ENCODE measurements around the gene F12. TPM values are rescaled to one million over a fixed set of nuclear protein-coding genes. Genes with fewer than 3 reads are reported as not detected.

The F12 gene
- total RNA-seq, 2 experiments from 2014 or later, result 3.2 to 5.4 TPM

DNA sequence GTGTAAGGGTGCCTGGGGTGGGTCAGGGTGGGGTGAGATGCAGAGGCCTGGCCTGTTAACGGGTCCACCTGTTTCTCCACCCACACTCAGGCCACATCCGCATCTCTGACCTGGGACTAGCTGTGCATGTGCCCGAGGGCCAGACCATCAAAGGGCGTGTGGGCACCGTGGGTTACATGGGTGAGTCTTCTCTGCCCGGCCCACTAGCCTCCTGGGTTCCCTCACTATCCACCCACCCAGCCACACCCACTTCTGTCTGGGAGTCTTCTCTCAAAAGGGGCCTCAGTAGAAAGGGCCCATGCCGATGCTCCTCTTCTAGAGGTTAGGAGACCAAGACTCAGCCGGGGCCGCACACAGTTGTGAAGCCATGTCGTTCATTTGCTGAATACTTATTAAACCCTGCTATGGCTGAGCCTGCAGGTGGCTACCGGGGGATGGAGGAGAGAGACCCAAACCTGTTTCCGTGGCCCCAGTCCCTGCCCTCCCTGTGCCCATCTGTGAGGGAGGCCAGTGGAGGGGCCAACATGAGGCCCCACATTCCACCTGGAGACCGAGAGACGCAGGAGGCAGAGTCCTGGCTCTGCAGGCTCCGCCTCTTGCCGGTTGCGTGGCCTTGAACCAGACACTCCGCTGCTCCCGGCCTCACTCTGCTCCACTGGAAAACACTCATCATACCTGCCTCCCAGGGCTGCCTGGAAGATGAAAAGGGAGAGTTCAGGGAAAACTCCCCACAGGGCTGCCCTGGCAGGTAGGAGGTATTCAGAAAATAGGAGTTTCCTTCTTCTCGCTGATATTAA, 25.8 kb upstream of the F12 start:
- Mint-ChIP-seq H3K4me3 (no peak overlapping the region), H3K27ac (peak overlapping the region; percentile 92), H3K27me3 (ENCODE audit: low read depth) (no peaks in the 10 kb centered on the region), H3K4me1 (ENCODE audit: low read depth) (peaks cover 83% of the 10 kb centered on the region), H3K9me3 (no peaks in the 10 kb centered on the region), H3K36me3 (ENCODE audit: low read depth) (peaks cover 72% of the 10 kb centered on the region)
- no peak for DNase-seq
- intact Hi-C loops (cut with micrococcal nuclease), result loop anchor here (1.0 kb wide), 1 partner anchor 20 kb away; no protein-coding TSS in a partner anchor
- CTCF ChIA-PET, result interaction anchor here (1.2 to 10.3 kb wide), 5 partner anchors 10 to 44 kb away, joined by 4 to 111 read pairs (median 10); partner anchors contain the start of gene PRR7

DNA sequence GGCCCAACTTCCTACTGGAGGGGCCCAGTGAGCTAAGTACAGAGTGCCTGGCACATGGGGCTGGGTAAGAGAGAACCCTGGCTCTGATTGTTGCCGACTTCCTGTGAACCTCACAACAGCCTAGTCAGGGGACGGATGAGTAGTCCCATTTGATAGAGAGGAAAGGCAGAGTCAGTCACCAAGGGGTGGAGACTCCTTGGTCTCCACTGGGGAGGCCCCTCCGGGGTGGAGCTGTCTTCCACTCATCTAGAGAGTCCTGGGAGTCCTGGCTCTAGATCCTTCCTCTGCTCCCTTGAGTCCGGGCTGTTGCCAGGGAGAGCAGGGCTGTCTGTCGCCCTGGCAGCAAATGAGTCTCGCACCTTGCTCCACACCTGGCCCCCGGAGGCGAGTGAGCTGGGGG, 25.1 kb upstream of the F12 start:
- Mint-ChIP-seq H3K36me3 (ENCODE audit: low read depth) (peaks cover 72% of the 10 kb centered on the region), H3K4me3 (no peak overlapping the region), H3K4me1 (ENCODE audit: low read depth) (peaks cover 83% of the 10 kb centered on the region), H3K27me3 (ENCODE audit: low read depth) (no peaks in the 10 kb centered on the region), H3K9me3 (no peaks in the 10 kb centered on the region), H3K27ac (peak overlapping the region; percentile 92)
- intact Hi-C loops (cut with micrococcal nuclease), result loop anchor here (1.0 kb wide), 1 partner anchor 21 kb away; no protein-coding TSS in a partner anchor
- peak; percentile 89 for DNase-seq
- CTCF ChIA-PET, result interaction anchor here (1.2 to 10.3 kb wide), 5 partner anchors 10 to 43 kb away, joined by 4 to 111 read pairs (median 10); partner anchors contain the start of gene PRR7

DNA sequence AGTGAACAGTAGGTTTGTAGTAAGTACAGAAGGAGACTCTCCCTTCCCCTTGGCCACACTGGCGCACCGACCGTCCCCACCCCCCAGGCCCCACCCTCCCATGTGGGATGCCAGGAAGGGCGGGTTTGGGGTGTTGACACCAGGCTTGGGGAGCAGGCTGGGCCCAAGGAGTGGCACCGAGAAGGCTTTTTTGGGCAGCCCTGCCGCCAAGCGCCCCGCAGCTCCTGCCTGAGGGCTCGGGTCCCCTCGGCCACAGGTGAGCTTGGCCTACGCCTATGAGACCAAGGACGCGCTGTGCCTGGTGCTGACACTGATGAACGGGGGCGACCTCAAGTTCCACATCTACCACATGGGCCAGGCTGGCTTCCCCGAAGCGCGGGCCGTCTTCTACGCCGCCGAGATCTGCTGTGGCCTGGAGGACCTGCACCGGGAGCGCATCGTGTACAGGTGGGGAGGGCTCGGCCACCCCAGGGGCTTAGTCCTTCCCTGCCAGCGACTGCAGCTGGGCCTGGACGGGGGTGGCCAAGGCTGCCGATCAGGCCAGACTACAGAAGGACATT, 24.4 kb upstream of the F12 start:
- peak overlapping the region; percentile 95 for H3K27ac Mint-ChIP-seq
- intact Hi-C loops (cut with micrococcal nuclease), result loop anchor here (1.0 kb wide), 1 partner anchor 22 kb away; no protein-coding TSS in a partner anchor

DNA sequence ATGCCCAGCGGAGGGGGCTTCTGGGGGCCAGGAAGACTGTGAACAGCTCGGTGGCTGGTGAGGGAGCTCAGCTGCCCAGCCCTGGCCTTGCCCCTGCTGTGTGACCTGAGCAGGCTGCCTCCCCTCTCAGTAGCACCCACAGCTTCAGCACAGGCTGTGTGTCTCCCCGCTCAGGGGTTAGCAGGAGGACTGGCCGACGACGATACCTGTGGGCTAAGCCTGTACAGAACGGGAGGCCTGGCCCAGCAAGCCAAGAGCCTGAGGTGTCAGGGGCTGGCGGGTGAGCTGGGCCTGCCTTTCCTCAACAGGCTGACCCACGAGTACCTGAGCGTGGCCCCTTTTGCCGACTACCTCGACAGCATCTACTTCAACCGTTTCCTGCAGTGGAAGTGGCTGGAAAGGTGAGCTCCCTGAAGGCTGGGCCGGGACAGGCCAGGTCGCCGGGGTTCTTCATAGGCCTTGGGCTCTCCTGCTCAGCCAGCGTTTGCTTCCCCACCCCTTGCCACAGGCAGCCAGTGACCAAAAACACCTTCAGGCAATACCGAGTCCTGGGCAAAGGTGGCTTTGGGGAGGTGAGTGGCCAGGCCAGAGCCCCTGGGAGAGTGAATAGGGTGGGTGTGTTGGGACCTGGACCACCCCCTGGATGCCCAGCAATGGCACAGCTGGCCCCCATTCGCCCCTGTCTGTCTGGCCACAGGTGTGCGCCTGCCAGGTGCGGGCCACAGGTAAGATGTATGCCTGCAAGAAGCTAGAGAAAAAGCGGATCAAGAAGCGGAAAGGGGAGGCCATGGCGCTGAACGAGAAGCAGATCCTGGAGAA, 23.7 kb upstream of the F12 start:
- DNase-seq, result no peak
- Mint-ChIP-seq H3K27me3 (ENCODE audit: low read depth) (no peaks in the 10 kb centered on the region), H3K36me3 (ENCODE audit: low read depth) (peaks cover 76% of the 10 kb centered on the region), H3K4me1 (ENCODE audit: low read depth) (peaks cover 85% of the 10 kb centered on the region), H3K4me3 (peak overlapping the region; percentile 15), H3K27ac (peak overlapping the region; percentile 95), H3K9me3 (no peaks in the 10 kb centered on the region)
- CTCF ChIA-PET, result interaction anchor here (1.1 to 10.3 kb wide), 6 partner anchors 12 to 42 kb away, joined by 3 to 111 read pairs (median 16); partner anchors contain the start of gene PRR7
- intact Hi-C loops (cut with micrococcal nuclease), result no loop called here

More for the DNA sequence above, 24.4 kb upstream of the F12 start:
- H3K9me3 Mint-ChIP-seq, result no peaks in the 10 kb centered on the region
- DNase-seq, result no peak
- CTCF ChIA-PET, result interaction anchor here (1.1 to 10.3 kb wide), 6 partner anchors 11 to 43 kb away, joined by 3 to 111 read pairs (median 9); partner anchors contain the start of gene PRR7
- H3K27me3 Mint-ChIP-seq (ENCODE audit: low read depth), result no peaks in the 10 kb centered on the region
- H3K4me1 Mint-ChIP-seq (ENCODE audit: low read depth), result peaks cover 87% of the 10 kb centered on the region
- H3K4me3 Mint-ChIP-seq, result no peak overlapping the region
- peaks cover 76% of the 10 kb centered on the region for H3K36me3 Mint-ChIP-seq (ENCODE audit: low read depth)

DNA sequence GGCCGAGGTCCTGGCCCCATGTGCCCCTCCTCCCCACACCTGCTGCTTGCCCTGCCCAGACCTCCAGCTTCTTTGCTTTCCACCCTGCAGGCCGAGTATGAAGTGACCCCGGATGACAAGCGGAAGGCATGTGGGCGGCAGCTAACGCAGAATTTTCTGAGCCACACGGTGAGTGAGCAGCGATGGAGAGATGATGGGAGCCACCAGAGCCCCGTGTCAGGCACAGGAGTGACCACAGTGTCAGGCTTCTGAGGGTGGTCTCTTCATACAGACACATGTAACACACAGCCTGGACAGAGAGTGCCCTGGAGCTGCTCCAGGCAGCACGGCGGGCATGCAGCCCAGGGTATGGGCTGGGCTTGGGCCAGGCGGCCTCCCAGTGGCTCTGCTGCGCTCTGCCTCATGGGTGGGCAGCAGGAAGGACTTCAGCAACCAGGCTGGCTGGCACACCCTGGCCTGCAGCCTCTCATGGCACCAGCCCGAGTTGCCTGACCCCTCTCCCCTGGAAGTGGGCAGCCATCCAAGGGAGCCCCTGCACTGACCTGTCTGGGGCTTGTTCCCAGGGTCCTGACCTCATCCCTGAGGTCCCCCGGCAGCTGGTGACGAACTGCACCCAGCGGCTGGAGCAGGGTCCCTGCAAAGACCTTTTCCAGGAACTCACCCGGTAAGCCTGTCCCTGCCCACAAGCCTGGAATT, 22.9 kb upstream of the F12 start:
- no peaks in the 10 kb centered on the region for H3K27me3 Mint-ChIP-seq (ENCODE audit: low read depth)
- H3K27ac Mint-ChIP-seq, result peak overlapping the region; percentile 95
- peaks cover 76% of the 10 kb centered on the region for H3K36me3 Mint-ChIP-seq (ENCODE audit: low read depth)
- intact Hi-C loops (cut with micrococcal nuclease), result no loop called here
- H3K4me1 Mint-ChIP-seq (ENCODE audit: low read depth), result peaks cover 81% of the 10 kb centered on the region
- DNase-seq, result peak; percentile 64
- H3K9me3 Mint-ChIP-seq, result no peaks in the 10 kb centered on the region
- CTCF ChIA-PET, result interaction anchor here (0.8 to 10.3 kb wide), 11 partner anchors 12 to 42 kb away, joined by 3 to 111 read pairs (median 5); partner anchors contain the start of gene PRR7
- peak overlapping the region; percentile 95 for H3K4me3 Mint-ChIP-seq

DNA sequence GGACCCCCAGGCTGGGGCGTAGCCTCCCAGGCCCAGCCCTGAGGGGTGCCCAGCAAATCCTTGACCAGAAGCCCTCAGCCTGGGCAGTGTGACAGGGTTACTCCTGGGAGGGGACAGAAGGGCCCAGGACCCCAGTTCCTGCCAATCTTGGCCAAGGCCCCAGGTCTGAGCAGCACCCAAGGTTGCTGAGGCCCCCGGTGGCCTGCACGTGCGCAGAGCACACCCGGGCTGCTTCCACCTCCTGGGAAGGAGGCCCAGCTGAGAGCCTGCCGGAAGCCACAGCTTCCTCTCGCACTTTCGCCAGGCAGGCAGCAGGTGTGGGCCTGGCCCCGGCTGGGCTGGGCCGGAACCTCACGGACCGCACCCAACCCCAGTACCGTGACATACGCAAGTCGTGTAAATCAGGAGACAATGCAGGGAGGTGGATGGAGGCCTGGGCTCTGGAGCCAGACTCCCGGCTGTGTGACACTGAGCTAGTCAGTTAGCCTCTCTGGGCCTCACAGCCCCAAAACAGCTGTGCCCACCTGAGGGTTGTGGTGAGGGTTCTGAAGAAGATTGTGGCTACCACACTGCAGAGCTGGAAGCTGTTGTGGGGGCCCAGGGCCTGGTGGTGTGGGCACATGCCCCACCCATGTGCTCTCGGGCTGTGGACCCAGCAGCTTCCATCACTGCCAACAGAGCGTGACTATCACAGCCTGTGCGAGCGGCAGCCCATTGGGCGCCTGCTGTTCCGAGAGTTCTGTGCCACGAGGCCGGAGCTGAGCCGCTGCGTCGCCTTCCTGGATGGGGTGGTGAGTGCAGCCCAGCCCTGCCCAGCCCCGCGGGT, 22.2 kb upstream of the F12 start:
- peak overlapping the region; percentile 95 for H3K4me3 Mint-ChIP-seq
- H3K9me3 Mint-ChIP-seq, result no peaks in the 10 kb centered on the region
- peak overlapping the region; percentile 95 for H3K27ac Mint-ChIP-seq
- intact Hi-C loops (cut with micrococcal nuclease), result no loop called here
- CTCF ChIA-PET, result interaction anchor here (0.8 to 10.3 kb wide), 9 partner anchors 13 to 41 kb away, joined by 3 to 111 read pairs (median 5); partner anchors contain the start of gene PRR7
- DNase-seq, result peak; percentile 79
- peaks cover 74% of the 10 kb centered on the region for H3K4me1 Mint-ChIP-seq (ENCODE audit: low read depth)
- peaks cover 71% of the 10 kb centered on the region for H3K36me3 Mint-ChIP-seq (ENCODE audit: low read depth)
- no peaks in the 10 kb centered on the region for H3K27me3 Mint-ChIP-seq (ENCODE audit: low read depth)

DNA sequence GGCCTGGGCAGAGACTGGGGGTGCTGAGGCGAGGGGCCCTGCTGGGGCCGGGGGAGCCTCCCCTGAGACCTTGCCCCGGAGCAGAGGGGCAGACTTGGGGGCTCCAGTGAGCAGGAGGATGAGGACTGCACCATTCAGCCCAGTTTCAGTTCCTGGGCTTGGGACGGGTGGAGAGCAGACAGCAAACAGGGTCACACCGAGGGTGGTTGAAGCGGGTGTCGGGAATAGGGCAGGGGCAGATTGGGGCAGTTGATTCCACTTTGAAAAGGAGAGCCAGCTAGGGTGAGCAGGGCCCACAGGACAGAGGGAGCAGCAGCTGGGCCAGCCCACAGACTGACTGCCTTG, 21.6 kb upstream of the F12 start:
- no peak for DNase-seq
- H3K4me1 Mint-ChIP-seq (ENCODE audit: low read depth), result peaks cover 73% of the 10 kb centered on the region
- CTCF ChIA-PET, result interaction anchor here (1.3 to 10.3 kb wide), 6 partner anchors 14 to 40 kb away, joined by 3 to 111 read pairs (median 20); partner anchors contain the start of gene PRR7
- peak overlapping the region; percentile 95 for H3K4me3 Mint-ChIP-seq
- intact Hi-C loops (cut with micrococcal nuclease), result no loop called here
- peak overlapping the region; percentile 95 for H3K27ac Mint-ChIP-seq
- no peaks in the 10 kb centered on the region for H3K27me3 Mint-ChIP-seq (ENCODE audit: low read depth)
- H3K36me3 Mint-ChIP-seq (ENCODE audit: low read depth), result peaks cover 67% of the 10 kb centered on the region
- H3K9me3 Mint-ChIP-seq, result no peaks in the 10 kb centered on the region

DNA sequence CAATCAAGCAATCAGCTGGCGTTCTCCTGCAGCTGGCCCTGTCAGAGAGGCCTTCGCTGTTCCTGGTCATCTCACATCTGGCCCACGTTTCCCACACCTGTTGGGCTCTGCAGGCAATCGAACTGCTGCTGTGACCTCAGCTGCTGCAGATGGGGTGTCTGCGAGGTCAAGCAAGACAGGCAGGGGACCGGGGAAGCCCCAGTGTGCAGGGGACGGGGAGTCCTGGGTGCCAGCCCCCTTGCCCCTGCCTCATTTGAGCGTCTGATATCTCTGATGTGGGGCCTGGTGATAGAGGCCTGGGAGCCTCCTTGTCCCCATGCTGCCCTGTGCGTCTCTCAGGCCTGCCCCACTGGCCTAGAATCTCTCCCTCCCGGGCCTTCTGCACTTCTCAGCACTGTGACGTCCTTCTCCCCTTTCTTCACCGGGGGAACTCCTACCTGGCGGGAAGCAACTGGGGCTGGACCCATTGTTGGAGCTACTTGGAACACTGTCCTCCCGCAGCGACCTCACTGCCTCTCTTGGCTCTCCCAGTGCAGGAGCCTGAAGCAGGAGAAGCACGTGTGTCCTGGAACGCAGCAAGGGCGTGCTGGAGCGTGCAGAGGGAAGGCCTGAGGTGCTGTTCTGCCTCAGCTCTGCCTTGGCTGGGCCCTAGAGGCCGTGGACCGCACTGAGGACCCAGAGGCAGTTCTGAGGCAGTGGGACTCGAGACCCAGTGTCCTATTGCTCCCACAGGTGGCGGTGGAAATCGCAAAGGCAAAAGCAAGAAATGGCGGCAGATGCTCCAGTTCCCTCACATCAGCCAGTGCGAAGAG, 21.0 kb upstream of the F12 start:
- H3K9me3 Mint-ChIP-seq, result no peaks in the 10 kb centered on the region
- peaks cover 63% of the 10 kb centered on the region for H3K36me3 Mint-ChIP-seq (ENCODE audit: low read depth)
- peaks cover 71% of the 10 kb centered on the region for H3K4me1 Mint-ChIP-seq (ENCODE audit: low read depth)
- CTCF ChIA-PET, result interaction anchor here (0.6 to 10.3 kb wide), 7 partner anchors 13 to 40 kb away, joined by 3 to 111 read pairs (median 19); partner anchors contain the start of gene PRR7
- intact Hi-C loops (cut with micrococcal nuclease), result no loop called here
- no peak for DNase-seq
- peak overlapping the region; percentile 95 for H3K27ac Mint-ChIP-seq
- no peaks in the 10 kb centered on the region for H3K27me3 Mint-ChIP-seq (ENCODE audit: low read depth)
- peak overlapping the region; percentile 95 for H3K4me3 Mint-ChIP-seq

DNA sequence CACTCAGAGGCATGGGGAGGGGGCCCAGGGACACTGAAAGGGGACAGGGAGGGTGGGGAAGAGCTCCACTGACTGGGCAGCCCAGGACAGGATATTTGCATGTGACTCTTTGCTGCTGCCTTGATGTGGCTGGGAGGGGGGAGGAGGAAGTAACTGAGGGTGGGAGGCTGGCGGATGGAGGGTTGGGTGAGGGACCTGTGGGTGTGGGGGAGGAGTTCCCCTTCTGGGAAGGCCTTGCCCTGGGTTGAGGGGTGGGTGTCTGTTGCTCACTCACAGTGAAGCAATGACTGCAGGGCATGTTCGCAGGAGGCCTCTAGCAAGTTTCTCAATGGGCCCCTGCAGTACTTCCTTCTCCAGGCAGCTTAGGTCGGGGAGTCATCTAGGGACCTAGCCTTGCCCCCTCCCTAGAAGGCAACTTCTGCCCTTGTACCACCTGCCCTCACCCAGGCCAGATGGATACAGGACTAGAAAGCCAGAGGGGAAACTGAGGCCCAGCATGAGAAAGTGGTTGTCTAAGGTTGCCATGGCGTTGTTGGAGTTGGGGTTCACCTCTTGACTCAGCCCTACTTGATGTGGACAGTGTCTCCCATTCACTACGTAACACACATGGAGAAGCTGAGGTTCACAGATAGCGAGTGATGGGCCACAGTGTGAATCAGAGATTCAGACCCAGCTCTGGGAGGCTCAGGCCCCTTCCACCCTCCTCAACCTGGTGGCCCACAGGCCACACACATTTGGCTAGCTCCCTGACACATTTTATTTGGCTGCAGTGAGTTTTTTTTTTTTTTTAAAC, 20.1 kb upstream of the F12 start:
- no peaks in the 10 kb centered on the region for H3K27me3 Mint-ChIP-seq (ENCODE audit: low read depth)
- peak overlapping the region; percentile 95 for H3K4me3 Mint-ChIP-seq
- CTCF ChIA-PET, result interaction anchor here (0.6 to 10.3 kb wide), 8 partner anchors 14 to 117 kb away, joined by 3 to 111 read pairs (median 8); no protein-coding TSS in a partner anchor
- peak; percentile 97 for DNase-seq
- intact Hi-C loops (cut with micrococcal nuclease), result loop anchor here (1.0 to 5.0 kb wide), 7 partner anchors 11 to 1042 kb away; partner anchors contain the start of genes HIGD2A, NOP16 and RNF44
- peak overlapping the region; percentile 95 for H3K27ac Mint-ChIP-seq
- H3K9me3 Mint-ChIP-seq, result no peaks in the 10 kb centered on the region
- peaks cover 58% of the 10 kb centered on the region for H3K36me3 Mint-ChIP-seq (ENCODE audit: low read depth)
- peaks cover 65% of the 10 kb centered on the region for H3K4me1 Mint-ChIP-seq (ENCODE audit: low read depth)
